HG03103 (cell line): Measurements from ENCODE around the gene USH1G.

ENCODE experiments used
- ATAC-seq: cut with Tn5 transposase; IDR thresholded peaks from one replicate; pipeline ENCODE4 v1.9.1; 2021; ENCODE audit warnings: low read depth; ENCODE audit not compliant: unreplicated experiment

Gene USH1G

DNA sequence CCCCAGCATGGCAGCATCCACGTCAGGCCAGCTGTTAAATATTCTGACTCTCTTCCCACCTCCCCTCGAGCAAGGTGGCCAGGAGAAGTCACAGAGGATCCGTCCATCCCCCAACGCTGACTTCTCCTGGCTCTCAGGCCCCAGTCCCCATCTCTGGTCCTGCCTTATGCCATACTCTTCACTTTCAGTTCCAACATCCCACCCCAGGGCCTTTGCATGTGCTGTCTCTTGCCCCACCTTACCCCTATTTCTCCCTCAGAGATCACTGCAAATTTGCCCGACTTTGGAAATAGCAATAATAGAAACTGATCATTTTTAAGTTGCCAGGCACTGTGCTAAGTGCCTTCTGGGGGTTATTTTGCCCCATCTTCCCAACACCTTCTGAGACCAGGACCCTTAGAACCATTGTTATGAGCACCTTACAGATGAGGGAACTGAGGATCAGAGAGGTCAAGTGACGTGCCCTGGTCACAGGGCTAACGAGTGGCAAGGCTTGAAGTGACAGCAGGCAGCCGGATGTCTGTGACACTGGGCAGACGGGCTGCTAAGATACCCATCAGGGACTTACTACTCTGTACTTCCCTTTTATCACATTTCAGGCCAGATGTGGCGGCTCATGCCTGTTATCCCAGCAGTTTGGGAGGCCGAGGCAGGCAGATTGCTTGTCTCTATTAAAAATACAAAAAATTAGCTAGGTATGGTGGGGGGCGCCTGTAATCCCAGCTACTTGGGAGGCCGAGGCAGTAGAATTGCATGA is 31.8 kb upstream of the USH1G start:
- no peak for ATAC-seq

DNA sequence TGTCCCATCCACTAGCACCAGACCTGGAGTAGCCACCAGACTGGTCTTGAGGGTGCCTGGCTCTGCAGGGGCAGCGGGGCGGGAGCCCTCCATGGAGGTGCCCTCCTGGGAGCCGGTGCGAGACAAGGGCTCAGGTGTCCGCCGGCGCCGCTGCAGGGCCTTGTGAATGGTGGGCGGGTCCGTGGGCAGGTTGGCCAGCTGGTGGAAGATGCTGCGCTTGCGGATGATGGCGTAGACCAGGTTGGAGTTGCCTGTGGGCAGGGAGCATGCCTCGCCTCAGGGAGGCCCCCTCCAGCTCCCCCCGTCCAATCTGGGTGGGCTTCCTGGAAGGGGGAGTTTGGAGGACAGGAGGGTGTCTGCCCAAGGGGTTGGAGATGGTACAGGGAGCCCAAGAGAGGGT is 31.1 kb upstream of the USH1G start:
- ATAC-seq = no peak

DNA sequence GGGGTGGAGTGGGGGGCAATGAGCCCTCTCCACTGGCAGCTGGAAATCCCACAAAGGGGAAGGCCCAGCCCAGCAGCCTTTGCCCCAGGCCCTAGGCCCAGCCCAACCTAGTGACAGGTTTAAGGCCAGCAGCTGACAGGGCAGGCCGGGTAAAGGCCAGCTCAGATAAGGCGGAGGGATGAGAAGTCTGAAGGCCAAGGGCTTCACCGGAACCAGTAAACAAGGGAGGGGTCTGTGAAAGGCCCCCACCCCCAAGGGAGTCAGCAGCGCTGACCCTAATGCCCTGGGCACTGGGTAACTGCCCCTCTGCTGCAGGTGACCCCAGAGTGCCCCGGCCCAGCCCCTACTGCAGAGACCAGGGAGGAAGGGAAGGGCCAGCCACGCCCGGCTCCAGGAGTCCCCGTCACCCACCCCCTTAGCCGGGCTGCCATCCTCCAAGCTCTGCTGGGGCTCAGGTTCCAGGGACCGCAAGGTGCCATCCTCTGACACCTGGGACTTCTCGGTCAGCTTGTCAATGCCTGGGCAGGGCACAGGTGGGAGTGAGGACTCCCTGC is 30.2 kb upstream of the USH1G start:
- ATAC-seq = no peak

DNA sequence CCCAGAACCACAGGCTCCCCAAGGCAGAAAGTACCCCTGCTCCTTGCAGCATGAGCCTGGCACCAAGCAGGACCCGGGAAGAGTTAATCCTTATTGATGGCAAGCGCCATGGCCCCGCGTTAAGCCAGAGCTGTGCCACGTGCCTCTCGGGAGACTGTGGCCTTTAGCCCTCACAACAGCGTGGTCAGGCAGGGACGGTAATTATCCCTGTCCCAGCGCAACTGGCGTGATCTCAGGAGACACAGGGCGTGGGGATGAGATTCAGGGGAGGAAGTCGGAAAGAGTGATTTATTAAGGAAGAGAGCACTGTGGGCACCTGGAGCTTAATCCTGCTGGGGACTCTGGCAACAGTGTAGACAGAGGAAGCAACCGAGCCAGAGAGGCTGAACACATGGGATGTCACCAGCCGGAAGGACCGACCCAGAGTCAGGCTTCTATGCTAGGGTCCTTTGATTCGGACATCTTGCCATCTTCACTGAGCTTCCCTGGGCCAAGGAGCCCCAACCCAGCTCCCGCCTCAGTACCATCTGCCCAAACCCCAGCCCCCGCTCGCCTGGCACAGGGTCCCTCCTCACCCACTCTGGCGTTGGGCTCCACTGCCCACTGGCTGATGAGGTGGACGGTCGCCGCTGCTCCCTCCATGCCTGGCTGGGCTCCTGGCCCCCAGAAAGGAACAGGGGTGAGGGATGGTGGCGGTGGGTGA is 29.5 kb upstream of the USH1G start:
- ATAC-seq = no peak

DNA sequence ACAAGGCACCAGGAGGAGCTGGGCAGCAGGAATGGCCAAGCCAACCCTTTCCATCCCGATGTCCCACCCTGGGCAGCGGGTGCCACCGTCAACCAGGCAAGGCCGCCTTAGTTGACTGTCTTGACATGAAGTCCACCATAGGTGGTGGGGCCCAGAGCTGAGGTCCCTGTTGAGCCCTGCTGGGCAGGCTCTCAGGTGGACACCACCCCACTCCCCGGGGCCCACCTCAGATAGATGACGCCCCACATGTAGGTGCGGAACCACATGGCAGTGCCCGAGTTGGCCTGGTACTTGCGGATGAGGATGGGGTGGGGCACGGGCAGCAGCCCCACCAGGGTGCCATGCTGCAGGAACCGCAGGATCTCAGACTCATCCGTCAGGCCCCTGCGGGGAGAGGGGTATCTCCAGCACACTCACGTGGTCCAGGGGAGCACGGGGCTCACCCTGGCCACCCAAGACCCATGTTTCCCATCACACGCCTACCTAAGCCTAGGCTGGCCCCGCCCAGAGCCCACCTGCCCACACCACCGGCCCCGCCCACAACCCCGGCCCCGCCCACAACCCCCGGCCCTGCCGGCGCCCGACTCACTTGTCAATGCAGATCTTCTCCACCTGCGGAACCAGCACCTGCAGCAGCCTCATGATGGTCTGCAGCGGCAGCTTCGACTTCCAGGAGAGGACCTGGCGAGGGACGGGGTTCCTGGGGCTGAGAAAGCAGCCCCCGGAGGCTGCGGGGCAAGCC is 28.8 kb upstream of the USH1G start:
- ATAC-seq = no peak

DNA sequence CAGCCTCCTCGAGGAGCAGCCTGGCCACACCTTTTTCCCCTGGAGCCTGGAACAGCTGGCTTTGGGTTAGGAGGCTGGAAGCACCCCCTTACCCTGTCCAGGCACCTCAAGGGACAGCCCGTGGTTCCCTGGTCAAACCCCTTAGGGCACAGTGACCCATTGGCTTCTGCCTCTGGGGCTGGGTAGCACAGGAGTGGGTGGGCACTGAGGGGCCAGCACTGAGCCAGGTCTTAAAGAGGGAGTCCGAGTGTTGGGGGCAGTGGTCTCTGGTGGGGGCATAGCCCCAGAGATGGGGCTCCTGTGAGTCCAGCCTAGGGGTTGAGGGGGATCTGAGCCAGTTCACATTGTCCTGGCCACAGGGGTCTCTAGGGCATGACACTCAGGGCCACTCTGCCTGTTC is 28.0 kb upstream of the USH1G start:
- no peak for ATAC-seq

DNA sequence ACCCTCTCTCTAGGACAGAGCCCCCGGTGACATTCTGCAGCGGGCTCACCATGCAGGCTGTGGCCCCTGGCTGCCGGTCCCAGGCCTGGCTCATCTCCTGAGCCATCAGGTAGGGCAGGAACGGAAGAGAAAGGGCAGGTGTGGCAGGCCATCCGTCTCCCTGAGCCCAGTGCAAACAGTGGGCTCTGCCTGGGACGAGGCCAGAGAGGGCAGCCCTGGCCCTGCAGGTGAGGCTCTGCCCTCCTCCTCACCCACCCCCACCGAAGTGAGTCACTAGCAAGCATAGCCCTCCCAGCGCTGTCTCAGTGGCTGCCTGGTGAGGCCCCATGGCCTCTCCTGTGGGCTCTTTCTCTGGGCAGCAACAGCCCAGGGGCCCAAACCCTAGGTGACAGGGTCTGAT is 27.2 kb upstream of the USH1G start:
- ATAC-seq = no peak

DNA sequence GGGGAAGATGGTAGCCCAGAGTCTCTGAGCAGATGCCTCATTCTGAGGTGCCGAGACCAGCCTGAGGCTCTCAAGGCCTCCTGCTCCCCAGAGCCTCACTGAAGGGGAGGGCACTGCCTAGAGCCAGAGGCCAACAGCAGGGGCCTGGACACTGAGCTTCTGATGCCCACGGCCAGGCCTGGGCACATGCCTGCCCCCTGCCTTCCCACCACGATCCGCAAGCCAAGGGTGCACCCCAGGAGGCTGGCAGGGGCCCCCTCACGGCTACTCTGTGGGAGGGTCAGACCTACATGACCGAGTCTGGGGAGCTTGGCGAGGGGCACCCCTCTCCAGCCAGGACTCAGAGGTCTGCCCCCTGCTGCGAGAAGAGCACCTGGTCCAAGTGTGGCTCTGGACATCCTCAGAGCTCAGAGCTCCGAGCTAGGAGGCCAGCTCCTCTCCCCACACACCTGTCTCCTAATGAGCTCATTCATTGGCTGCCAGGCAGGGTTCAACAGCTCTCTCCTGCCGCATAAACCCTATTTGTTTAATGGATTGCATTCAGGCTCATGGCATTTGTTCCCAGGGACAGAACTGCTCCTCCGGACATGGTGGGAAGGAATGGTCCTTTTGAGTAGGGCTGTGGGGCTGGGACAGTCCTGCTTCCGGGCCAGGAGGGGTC is 26.5 kb upstream of the USH1G start:
- ATAC-seq = no peak

DNA sequence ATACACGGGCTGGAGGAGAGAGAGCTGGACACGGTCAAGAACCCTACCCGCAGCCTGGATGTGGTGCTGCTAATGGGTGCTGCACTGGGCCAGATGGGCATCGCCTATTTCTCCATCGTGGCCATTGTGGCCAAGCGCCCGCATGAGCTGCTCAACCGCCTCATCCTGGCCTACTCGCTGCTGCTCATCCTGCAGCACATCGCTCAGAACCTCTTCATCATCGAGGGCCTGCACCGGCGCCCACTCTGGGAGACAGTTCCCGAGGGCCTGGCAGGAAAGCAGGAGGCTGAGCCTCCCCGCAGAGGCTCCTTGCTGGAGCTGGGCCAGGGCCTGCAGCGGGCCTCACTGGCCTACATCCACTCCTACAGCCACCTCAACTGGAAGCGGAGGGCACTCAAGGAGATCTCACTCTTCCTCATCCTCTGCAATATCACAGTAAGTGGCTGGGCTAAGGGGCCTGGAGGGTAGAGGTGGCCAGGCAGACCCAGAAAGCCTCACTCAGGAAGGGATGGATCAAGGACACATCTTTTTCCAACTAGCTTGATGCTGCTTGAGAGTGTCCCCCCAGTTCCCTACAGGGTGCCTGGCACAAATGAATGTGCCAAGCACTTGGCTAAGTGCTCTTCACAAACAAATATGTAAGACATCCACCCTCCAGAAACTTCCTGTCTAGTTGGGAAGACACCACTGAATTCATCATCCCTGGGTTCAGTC is 24.1 kb upstream of the USH1G start:
- ATAC-seq = no peak

DNA sequence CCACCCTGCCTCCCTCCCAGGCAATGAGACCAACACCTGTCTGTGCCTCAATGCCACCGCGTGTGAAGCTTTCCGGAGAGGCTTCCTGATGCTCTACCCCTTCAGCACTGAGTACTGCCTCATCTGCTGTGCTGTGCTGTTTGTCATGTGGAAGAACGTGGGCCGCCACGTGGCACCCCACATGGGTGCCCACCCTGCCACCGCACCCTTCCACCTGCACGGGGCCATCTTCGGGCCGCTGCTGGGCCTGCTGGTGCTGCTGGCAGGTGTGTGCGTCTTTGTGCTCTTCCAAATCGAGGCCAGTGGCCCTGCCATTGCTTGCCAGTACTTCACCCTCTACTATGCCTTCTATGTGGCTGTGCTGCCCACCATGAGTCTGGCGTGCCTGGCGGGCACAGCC is 23.6 kb upstream of the USH1G start:
- no peak for ATAC-seq

DNA sequence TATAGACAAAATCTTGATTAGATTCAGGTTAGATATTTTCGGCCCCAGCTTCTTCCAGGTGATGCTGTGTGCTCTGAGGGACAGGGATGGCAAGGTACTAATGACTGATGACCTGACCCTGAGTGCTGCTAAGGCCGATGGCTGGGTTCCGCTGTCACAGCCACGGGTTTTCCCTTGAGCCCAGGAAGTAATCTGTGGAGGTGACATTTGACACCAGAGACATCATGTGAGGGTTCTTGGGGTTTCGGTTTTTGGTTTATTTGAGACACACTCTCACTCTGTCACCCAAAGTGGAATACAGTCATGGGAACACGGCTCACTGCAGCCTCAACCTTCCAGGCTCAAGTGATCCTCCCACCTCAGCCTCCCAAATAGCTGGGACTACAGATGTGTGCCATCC is 22.5 kb upstream of the USH1G start:
- no peak for ATAC-seq

DNA sequence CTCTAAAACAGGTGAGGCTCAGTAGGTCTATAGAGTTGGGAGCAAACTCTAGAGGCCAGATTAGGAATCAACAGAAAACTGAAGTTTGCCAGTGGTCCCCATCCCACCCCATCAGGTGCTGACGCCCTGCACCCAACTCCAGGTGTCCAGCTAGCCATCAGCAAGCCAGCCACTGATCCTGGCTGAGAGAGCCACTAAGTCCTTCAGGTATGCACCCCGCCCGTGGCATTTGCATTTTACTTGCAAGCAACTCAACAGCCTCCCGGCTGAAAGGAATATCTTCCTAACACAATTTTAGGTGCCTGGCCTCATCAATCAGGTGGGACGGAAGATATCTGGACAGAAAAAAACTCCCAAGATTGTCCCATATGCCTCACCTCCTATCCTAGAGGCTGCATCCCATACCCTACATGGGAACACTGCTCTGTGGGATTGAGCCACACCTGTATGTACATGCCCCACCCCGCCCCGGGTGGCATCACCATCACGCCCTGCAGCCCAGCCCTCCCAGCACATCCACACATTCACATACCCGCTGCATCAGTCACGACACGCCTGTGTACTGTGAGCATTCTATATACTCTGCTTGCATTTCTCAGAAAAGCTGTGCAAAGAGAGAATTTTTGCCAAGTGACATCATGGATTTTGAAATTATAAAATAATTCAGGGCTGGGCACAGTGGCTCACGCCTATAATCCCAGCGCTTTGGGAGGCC is 20.9 kb upstream of the USH1G start:
- no peak for ATAC-seq

DNA sequence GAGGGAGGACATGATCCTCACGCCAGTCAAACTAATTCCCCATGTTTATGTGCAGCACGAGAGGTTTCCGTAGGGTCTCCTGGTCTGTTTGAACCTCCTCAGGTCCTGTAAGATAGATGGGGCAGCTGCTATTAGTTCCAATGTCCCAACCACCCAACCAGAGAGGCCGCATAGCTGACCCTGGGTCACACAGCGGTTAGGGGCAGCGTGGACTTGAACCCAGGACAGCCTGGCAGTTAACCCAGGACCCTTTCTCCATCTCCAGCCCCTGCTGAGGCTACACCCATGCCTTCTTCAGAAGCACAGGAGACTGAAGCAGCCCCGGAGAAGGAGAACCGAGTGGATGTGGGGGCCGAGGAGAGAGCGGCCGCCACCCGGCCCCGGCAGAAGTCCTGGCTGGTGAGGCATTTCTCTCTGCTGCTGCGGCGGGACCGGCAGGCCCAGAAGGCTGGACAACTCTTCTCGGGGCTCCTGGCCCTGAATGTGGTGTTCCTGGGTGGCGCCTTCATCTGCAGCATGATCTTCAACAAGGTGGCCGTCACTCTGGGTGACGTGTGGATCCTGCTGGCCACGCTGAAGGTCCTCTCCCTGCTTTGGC is 18.2 kb upstream of the USH1G start:
- no peak for ATAC-seq

DNA sequence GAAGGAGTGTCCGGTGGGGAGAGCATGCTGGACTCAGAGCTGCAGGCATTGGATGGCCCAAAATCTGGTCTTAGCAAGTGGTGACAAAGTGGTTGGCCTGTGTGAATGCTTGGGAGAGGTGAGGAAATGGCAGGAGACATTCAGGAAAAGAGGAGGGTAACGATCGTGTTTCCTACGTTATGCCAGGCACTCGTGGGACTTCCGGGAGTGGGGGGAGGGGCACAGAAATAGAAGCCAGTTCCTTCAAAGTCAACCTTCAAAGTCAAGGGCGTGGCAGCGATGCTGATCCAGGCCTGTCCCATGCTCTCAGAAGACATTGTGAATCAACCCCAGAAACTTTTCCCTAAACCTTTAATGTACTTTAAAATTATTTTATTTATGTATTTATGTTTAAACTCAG is 16.5 kb upstream of the USH1G start:
- no peak for ATAC-seq

DNA sequence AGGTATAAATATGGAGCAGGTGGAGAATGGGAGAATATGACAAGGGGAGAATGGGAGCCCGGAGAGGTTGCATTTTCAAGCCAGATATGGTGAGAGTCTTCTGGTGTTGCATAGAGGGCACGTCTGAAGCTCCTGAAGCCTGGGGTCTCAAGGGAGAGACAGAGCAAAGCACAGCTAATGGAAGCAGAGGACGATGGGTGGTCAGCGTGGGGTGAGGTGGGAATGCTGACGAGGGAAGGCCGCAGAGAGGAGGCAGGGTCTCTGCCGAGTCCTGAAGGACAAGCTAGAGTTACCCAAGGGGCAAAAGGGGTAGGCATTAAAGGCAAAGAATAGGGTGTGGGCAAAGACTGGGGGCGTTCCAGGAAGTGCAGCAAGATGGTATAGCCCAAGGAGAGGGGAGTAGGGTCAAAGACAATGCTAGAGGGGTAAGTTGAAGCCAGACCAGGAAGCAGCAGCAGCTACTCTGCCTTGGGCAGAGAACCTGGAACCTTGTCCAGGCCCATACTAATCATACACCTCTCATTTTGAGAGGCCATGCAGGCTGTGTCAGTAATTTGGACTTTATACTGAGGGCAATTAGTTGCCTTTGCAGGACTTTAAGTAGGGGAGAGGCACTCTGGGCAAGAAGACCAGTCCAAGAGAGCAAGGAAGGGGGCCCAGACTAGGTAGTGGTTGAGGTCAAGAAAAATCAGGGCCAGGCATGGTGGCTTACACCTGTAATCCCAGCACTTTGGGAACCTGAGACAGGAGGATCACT is 15.3 kb upstream of the USH1G start:
- no peak for ATAC-seq

DNA sequence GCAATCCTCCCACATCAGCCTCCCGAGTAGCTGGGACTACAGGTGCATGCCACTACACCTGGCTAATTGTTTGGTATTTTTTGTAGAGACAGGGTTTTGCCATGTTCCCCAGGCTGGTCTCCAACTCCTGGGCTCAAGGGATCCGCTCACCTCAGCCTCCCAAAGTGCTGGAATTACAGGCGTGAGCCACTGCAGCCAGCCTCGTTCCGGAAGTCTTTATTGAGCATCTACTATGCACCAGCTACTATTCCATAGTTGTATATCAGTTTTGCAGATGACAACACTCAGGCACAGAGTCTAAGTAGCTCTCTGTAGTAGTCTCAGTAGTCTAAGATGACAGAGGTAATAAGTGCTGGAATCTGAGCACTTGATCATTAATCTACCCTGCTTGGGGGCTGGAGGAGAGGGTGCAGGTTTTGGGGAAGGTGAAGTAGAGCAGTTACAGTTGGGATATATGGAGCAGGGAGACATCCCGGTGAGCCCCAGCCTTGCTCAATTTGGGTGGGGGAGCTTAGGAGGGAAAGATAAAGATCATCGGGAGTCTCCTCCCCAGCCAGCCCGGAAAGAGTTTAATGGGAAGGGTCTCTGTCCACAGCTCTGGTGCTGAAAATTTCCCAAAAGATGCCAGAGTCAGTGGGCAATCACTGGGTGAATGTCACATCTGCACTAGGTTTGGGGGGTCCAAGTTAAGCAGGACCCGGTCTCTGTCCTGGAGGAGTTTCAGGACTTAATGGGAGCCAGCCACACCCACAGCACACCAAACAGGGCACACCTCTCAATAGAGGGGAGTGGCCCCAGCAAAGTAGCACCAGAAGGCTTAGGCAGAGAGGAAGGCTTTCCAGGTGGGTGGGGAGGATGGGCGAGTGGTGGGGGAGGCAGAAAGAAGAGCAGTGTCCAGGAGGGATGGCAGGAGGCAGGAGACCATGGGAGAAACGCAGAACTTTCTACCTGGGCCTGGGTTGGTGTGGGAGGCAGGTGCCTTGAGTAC is 14.3 kb upstream of the USH1G start:
- ATAC-seq = no peak

DNA sequence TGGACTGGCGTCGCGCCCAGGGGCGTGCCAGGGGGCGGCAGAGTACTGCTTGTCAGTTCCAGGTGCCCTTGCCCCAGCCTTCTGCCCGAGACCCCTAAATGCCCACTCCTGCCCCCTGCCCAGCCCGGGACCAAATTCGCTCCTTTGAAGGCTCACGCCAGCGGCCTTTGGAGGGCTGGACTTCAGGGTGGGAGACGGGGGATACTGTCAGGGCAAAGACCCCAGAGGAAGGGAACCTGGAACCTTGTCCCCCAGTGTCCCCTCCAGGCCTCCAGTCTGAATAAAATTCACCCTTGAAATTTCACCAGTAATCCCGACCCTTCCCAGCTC is 13.4 kb upstream of the USH1G start:
- ATAC-seq = no peak
